Lower leg skin (tissue), 3 donors: ENCODE measurements around the gene SLC45A3.

Experiments
- POLR2A ChIP-seq, 2 donors: fragments of 450-650 bp; IDR thresholded peaks; one replicate each; pipeline ENCODE4 v1.6.1; 2016 to 2017; ENCODE audit warnings: antibody characterized with exemption in 2 of 2, mild to moderate bottlenecking in 1 of 2, moderate library complexity in 1 of 2
- TF ChIP-seq, protein P1 (sequence below), 3 donors: fragments of 450-650 bp; IDR thresholded peaks; one replicate each; pipeline ENCODE4 v1.5.1; 2016; ENCODE audit warnings: antibody characterized with exemption in 3 of 3, mild to moderate bottlenecking in 3 of 3, moderate library complexity in 2 of 3

DNA sequence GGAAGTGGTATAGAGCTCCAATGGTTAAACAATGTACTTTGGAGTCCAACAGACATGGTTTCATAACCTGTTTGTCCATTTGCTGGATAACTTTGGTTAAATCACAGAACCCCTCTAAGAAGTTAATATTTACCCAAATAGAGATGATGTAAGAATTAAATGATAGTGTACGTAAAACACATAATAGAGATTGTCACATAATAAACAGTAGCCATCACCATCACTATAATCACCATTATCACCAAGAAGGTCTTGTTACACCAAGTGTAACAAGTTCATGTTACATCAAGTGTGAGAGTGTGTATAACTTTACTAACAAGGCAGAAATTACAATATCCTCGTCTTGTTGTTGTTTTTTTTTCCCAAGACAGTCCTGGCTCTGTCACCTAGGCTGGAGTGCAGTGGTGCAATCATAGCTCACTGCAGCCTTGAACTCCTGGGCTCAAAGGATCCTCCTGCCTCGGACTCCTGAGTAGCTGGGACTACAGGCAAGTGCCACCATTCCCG, 46.4 kb upstream of the SLC45A3 start:
- TF ChIP-seq, protein P1, sequence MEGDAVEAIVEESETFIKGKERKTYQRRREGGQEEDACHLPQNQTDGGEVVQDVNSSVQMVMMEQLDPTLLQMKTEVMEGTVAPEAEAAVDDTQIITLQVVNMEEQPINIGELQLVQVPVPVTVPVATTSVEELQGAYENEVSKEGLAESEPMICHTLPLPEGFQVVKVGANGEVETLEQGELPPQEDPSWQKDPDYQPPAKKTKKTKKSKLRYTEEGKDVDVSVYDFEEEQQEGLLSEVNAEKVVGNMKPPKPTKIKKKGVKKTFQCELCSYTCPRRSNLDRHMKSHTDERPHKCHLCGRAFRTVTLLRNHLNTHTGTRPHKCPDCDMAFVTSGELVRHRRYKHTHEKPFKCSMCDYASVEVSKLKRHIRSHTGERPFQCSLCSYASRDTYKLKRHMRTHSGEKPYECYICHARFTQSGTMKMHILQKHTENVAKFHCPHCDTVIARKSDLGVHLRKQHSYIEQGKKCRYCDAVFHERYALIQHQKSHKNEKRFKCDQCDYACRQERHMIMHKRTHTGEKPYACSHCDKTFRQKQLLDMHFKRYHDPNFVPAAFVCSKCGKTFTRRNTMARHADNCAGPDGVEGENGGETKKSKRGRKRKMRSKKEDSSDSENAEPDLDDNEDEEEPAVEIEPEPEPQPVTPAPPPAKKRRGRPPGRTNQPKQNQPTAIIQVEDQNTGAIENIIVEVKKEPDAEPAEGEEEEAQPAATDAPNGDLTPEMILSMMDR (IDR thresholded peaks at IDR 0.05), result no peak
- TF ChIP-seq POLR2A (IDR thresholded peaks at IDR 0.05), result no peak
